H9 (cell line): ENCODE results near the gene OCIAD2. TPM values are rescaled to one million over a fixed set of nuclear protein-coding genes. Genes with fewer than 3 reads are reported as not detected.
"Not testable (repeated sequence)": the region's sequence is repeated elsewhere in the genome, so short reads cannot be mapped to it uniquely, and the experiment has no call there.

Experiments used
- DNase-seq: peaks from one replicate; pipeline ENCODE4 v3.0.0-alpha.2; 2017
- H2AFZ ChIP-seq: one replicate; pipeline ENCODE4 v1.6.1; 2013; ENCODE audit warnings: mild to moderate bottlenecking, low read length, control low read depth, moderate library complexity
- H2AK5ac ChIP-seq: 2 replicates; pipeline ENCODE4 v1.6.1; 2013; ENCODE audit warnings: low read length, control low read depth, mixed read lengths; ENCODE audit not compliant: insufficient read length
- H2BK120ac ChIP-seq: one replicate; pipeline ENCODE4 v1.6.1; 2013; ENCODE audit warnings: low read depth, mild to moderate bottlenecking, low read length, control low read depth, inconsistent platforms; ENCODE audit not compliant: poor library complexity, severe bottlenecking
- H2BK12ac ChIP-seq: 2 replicates; pipeline ENCODE4 v1.6.1; 2013; ENCODE audit warnings: low read length, control low read depth, mixed read lengths, low read depth; ENCODE audit not compliant: insufficient read length
- H2BK15ac ChIP-seq: 2 replicates; pipeline ENCODE4 v1.6.1; 2013; ENCODE audit warnings: low read depth, low read length, control low read depth
- H2BK20ac ChIP-seq: one replicate; pipeline ENCODE4 v1.6.1; 2013; ENCODE audit warnings: low read depth, mild to moderate bottlenecking, low read length, control low read depth, inconsistent platforms; ENCODE audit not compliant: poor library complexity, severe bottlenecking
- H2BK5ac ChIP-seq: 2 replicates; pipeline ENCODE4 v1.6.1; 2013; ENCODE audit warnings: low read length, control low read depth, mixed read lengths; ENCODE audit not compliant: insufficient read length
- H3K14ac ChIP-seq: 2 replicates; pipeline ENCODE4 v1.6.1; 2013; ENCODE audit warnings: low read length, control low read depth; ENCODE audit not compliant: insufficient read depth
- H3K18ac ChIP-seq: 2 replicates; pipeline ENCODE4 v1.6.1; 2013; ENCODE audit warnings: low read depth, mild to moderate bottlenecking, mixed read lengths, low read length, control low read depth; ENCODE audit not compliant: insufficient read length
- H3K23ac ChIP-seq: 2 replicates; pipeline ENCODE4 v1.6.1; 2013; ENCODE audit warnings: low read length, control low read depth, mixed read lengths, low read depth; ENCODE audit not compliant: insufficient read length
- H3K23me2 ChIP-seq: 2 replicates; pipeline ENCODE4 v1.6.1; 2013; ENCODE audit warnings: low read depth, mild to moderate bottlenecking, mixed read lengths, low read length, control low read depth; ENCODE audit not compliant: insufficient read length, poor library complexity, severe bottlenecking
- H3K27ac ChIP-seq: 2 replicates; pipeline ENCODE4 v1.5.1; 2013; ENCODE audit warnings: low read length, control low read depth, mixed read lengths, low read depth; ENCODE audit not compliant: insufficient read length
- H3K27me3 ChIP-seq: 2 replicates; pipeline ENCODE4 v1.6.1; 2013; ENCODE audit warnings: low read length, control low read depth, inconsistent platforms; ENCODE audit not compliant: insufficient read depth
- H3K4ac ChIP-seq: 2 replicates; pipeline ENCODE4 v1.6.1; 2013; ENCODE audit warnings: low read depth, mild to moderate bottlenecking, control low read depth, inconsistent platforms, low read length, moderate library complexity
- H3K4me1 ChIP-seq: 2 replicates; pipeline ENCODE4 v1.6.1; 2013; ENCODE audit warnings: low read length, control low read depth, inconsistent platforms; ENCODE audit not compliant: insufficient read depth
- H3K4me2 ChIP-seq: 2 replicates; pipeline ENCODE4 v1.6.1; 2013; ENCODE audit warnings: low read length, control low read depth, mixed read lengths; ENCODE audit not compliant: insufficient read length, insufficient read depth
- H3K56ac ChIP-seq: 2 replicates; pipeline ENCODE4 v1.6.1; 2013; ENCODE audit warnings: low read depth, mild to moderate bottlenecking, mixed read lengths, low read length, control low read depth; ENCODE audit not compliant: insufficient read length
- H3K79me1 ChIP-seq: 2 replicates; pipeline ENCODE4 v1.6.1; 2013; ENCODE audit warnings: low read depth, mild to moderate bottlenecking, moderate library complexity, low read length, control low read depth, inconsistent platforms; ENCODE audit not compliant: insufficient read depth, poor library complexity, severe bottlenecking
- H3K79me2 ChIP-seq: 2 replicates; pipeline ENCODE4 v1.6.1; 2013; ENCODE audit warnings: low read length, control low read depth, inconsistent platforms; ENCODE audit not compliant: insufficient read depth
- H3K9ac ChIP-seq: 2 replicates; pipeline ENCODE4 v1.6.1; 2013; ENCODE audit warnings: low read length, control low read depth, mixed read lengths; ENCODE audit not compliant: insufficient read length; ENCODE audit errors: extremely low read depth
- H3K9me3 ChIP-seq: one replicate; pipeline ENCODE4 v1.6.1; 2013; ENCODE audit warnings: low read depth, low read length, inconsistent platforms; ENCODE audit not compliant: control insufficient read depth
- H3T11ph ChIP-seq: one replicate; pipeline ENCODE4 v1.6.1; 2013; ENCODE audit warnings: mild to moderate bottlenecking, low read length, control low read depth, inconsistent platforms
- H4K20me1 ChIP-seq: one replicate; pipeline ENCODE4 v1.6.1; 2013; ENCODE audit not compliant: control insufficient read depth, insufficient read length, insufficient read depth
- H4K5ac ChIP-seq: 2 replicates; pipeline ENCODE4 v1.6.1; 2013; ENCODE audit warnings: low read depth, mild to moderate bottlenecking, mixed read lengths, low read length, control low read depth; ENCODE audit not compliant: insufficient read length
- H4K8ac ChIP-seq: replicated peaks from 2 replicates; pipeline ENCODE4 v1.6.1; 2013; ENCODE audit warnings: low read length, control low read depth, mixed read lengths, low read depth; ENCODE audit not compliant: insufficient read length
- H4K91ac ChIP-seq: 2 replicates; pipeline ENCODE4 v1.6.1; 2013; ENCODE audit warnings: low read depth, mild to moderate bottlenecking, moderate library complexity, mixed read lengths, low read length, control low read depth; ENCODE audit not compliant: insufficient read length
- H3K27ac Mint-ChIP-seq, 3 experiments: 2 replicates in 2 of 3; 3 replicates in 1 of 3; pipeline ENCODE4 v1.8.0; 2020 to 2021; ENCODE audit warnings: mixed read lengths in 3 of 3, mild to moderate bottlenecking in 1 of 3, moderate library complexity in 1 of 3
- H3K27me3 Mint-ChIP-seq: 2 replicates; pipeline ENCODE4 v1.8.0; 2021; ENCODE audit warnings: low read depth, mild to moderate bottlenecking, moderate library complexity, mixed read lengths
- H3K36me3 Mint-ChIP-seq, 3 experiments: 2 replicates in 2 of 3; 3 replicates in 1 of 3; pipeline ENCODE4 v1.8.0; 2020 to 2021; ENCODE audit warnings: low read depth in 3 of 3, mixed read lengths in 3 of 3; ENCODE audit not compliant: insufficient read depth in 1 of 3
- H3K4me1 Mint-ChIP-seq, 2 experiments: 2 replicates each; pipeline ENCODE4 v1.8.0; 2020; ENCODE audit warnings: mixed read lengths in 2 of 2
- H3K4me3 Mint-ChIP-seq, 2 experiments: 2 replicates in 1 of 2; 3 replicates in 1 of 2; pipeline ENCODE4 v1.8.0; 2020 to 2021; ENCODE audit warnings: mild to moderate bottlenecking in 2 of 2, mixed read lengths in 2 of 2, moderate library complexity in 1 of 2
- H3K9me3 Mint-ChIP-seq, 2 experiments: 2 replicates in 1 of 2; 3 replicates in 1 of 2; pipeline ENCODE4 v1.8.0; 2020; ENCODE audit warnings: mild to moderate bottlenecking in 2 of 2, mixed read lengths in 2 of 2, moderate library complexity in 1 of 2
- CTCF ChIP-seq: fragments of 200-600 bp; sonication (generic); conservative IDR thresholded peaks from 3 replicates; pipeline ENCODE4 v1.8.0; 2021; ENCODE audit warnings: antibody characterized with exemption, mild to moderate bottlenecking
- WGBS: extraction: QIAGEN DNeasy Blood & Tissue Kit; methylation state at CpG from one replicate; pipeline ENCODE4 v1.1.7; 2013; ENCODE audit warnings: missing lambda C conversion rate, low lambda C conversion rate, mixed read lengths; ENCODE audit not compliant: insufficient read length; ENCODE audit errors: extremely low coverage; 5-methylcytosine and 5-hydroxymethylcytosine counted together
- total RNA-seq: library from RNA; stranded (reverse); gene quantifications from 2 replicates; pipeline ENCODE4 v1.2.1, GENCODE V29; 2021

OCIAD2 gene
- total RNA-seq, 1 experiment from 2014 or later: 108 TPM

- H4K8ac ChIP-seq: no peak overlapping the region
- H4K20me1 ChIP-seq: no peaks in the 10 kb centered on the region
- no peak overlapping the region for H3K23ac ChIP-seq
- Mint-ChIP-seq H3K36me3 (peaks cover 54 to 76% (median 58%) of the 10 kb centered on the region in 3 experiments), H3K4me3 (no peak overlapping the region), H3K9me3 (peaks cover 16 to 30% of the 10 kb centered on the region in 2 experiments), H3K27me3 (no peaks in the 10 kb centered on the region), H3K4me1 (no peaks in the 10 kb centered on the region), H3K27ac (no peak overlapping the region)
- TF ChIP-seq CTCF: no peak
- H2AFZ ChIP-seq: no peak overlapping the region
- H2BK5ac ChIP-seq: no peak overlapping the region
- H2AK5ac ChIP-seq: no peak overlapping the region
- no peak overlapping the region for H2BK20ac ChIP-seq
- H3K56ac ChIP-seq: no peak overlapping the region
- H3K4me1 ChIP-seq: no peaks in the 10 kb centered on the region
- H2BK12ac ChIP-seq: no peak overlapping the region
- H3K14ac ChIP-seq: no peak overlapping the region
- no peaks in the 10 kb centered on the region for H3K23me2 ChIP-seq
- no peak overlapping the region for H3T11ph ChIP-seq
- H2BK120ac ChIP-seq: no peak overlapping the region
- no peak for DNase-seq
- no peaks in the 10 kb centered on the region for H3K79me2 ChIP-seq
- no peak overlapping the region for H3K4me2 ChIP-seq
- no peaks in the 10 kb centered on the region for H3K79me1 ChIP-seq
- no peaks in the 10 kb centered on the region for H3K9me3 ChIP-seq
- no peaks in the 10 kb centered on the region for H3K27me3 ChIP-seq
- no peak overlapping the region for H3K18ac ChIP-seq
- H4K5ac ChIP-seq: no peak overlapping the region
- no peak overlapping the region for H3K4ac ChIP-seq
- no peak overlapping the region for H3K9ac ChIP-seq
- H3K27ac ChIP-seq: no peak overlapping the region
- H4K91ac ChIP-seq: no peak overlapping the region
- H2BK15ac ChIP-seq: no peak overlapping the region
Observed at GRCh38 chr4:48891028-48891619, 15.4 kb downstream of the OCIAD2 start.

GRCh38 chr4:48889750-48890149, 16.8 kb downstream of the OCIAD2 start:
- Mint-ChIP-seq H3K36me3 (peaks cover 48 to 64% (median 52%) of the 10 kb centered on the region in 3 experiments), H3K9me3 (peaks cover 16 to 30% of the 10 kb centered on the region in 2 experiments)
- not testable (repeated sequence) for H3K56ac ChIP-seq, H3K27me3 Mint-ChIP-seq, H3K18ac ChIP-seq, H3K79me1 ChIP-seq, H2BK12ac ChIP-seq, H3K4me3 Mint-ChIP-seq, H2BK5ac ChIP-seq, H3K4me1 Mint-ChIP-seq, H4K91ac ChIP-seq, H3K4me1 ChIP-seq, H3K9me3 ChIP-seq, H3K27me3 ChIP-seq, H4K8ac ChIP-seq, H3T11ph ChIP-seq, H3K79me2 ChIP-seq, H2BK120ac ChIP-seq, H3K9ac ChIP-seq, H3K4ac ChIP-seq, H4K5ac ChIP-seq, H3K27ac Mint-ChIP-seq, H2BK15ac ChIP-seq, H3K4me2 ChIP-seq, DNase-seq, H3K23ac ChIP-seq, H3K23me2 ChIP-seq, H2BK20ac ChIP-seq, H3K27ac ChIP-seq, H3K14ac ChIP-seq, H2AFZ ChIP-seq, H2AK5ac ChIP-seq, H4K20me1 ChIP-seq
- WGBS: no CpG with 5 or more reads among the region's 3 CpGs
